Measurements from ENCODE around the gene PAK6.

Gene PAK6

GRCh38 chr15:40310993-40311392 is 72.1 kb downstream of the PAK6 start:
- DNase-seq (ENCODE audit: low spot score) = no peak

GRCh38 chr15:40312370-40313158 is 73.7 kb downstream of the PAK6 start:
- DNase-seq (ENCODE audit: low spot score) = no peak

- DNase-seq (ENCODE audit: low spot score) = no peak
Observed at GRCh38 chr15:40313531-40314398, 74.9 kb downstream of the PAK6 start.

DNA sequence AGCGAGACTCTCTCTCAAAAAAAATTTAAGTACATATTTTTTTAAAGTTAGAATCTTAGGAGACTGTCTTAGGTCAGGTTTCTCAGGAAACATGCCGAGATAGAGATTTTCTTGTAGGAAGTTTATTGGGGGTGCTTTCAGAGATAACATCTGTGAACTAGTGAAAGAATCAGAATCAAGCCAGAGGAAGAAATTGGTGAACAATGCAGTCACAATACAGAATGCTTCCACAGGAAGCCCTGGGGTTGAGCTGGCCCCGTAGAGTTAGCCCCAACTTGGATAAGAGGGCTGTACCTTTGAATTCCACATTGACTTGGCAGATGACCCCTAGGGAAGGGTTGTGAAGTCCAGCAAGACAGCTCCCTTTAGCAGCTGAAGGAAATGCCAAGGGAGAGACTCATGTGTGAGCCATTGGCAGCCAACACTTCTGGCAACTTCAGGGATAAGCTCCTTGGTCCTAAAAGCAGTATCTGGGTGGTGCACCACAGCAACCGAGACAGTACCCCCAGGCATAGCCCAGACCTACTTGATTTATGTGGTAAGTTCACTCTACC is 75.9 kb downstream of the PAK6 start:
- peak; percentile 83 for DNase-seq (ENCODE audit: low spot score)

DNA sequence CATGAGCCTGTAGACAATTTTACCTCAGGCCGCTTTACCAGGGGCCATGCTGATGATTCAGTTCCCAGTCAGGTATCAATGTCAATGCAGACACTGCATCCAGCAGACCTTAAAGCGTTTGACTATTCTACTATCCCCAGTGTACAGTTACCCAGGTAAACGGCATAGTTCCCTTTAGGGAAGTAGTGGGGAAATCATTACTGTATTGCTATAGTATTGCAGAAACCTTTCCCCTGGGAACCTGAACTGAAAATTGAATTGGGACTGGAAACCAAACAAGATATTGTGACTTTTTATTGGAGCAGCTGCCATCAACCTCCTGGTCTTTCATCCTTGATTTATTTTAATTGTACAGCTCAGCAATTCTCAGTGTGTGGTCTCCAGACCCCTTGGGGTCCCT is 78.1 kb downstream of the PAK6 start:
- DNase-seq (ENCODE audit: low spot score) = no peak

DNA sequence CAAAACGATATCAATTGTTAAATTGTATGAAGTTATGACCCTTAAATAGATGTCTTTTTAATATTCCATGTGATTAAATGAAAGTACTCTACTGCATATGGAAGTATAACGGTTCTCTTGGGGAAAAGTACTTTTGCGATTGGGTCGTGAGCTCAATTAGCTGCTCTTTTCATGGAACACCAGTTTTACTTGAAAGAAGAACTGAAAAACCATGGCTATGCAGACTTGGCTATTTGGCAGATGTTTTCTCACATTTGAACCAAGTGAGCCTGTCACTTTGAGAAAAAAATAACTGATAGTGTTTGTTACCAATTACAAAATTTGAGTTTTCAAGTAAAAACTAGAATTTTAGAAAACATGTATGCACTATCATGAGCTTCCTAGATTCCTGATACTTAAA is 78.7 kb downstream of the PAK6 start:
- DNase-seq (ENCODE audit: low spot score) = no peak

DNA sequence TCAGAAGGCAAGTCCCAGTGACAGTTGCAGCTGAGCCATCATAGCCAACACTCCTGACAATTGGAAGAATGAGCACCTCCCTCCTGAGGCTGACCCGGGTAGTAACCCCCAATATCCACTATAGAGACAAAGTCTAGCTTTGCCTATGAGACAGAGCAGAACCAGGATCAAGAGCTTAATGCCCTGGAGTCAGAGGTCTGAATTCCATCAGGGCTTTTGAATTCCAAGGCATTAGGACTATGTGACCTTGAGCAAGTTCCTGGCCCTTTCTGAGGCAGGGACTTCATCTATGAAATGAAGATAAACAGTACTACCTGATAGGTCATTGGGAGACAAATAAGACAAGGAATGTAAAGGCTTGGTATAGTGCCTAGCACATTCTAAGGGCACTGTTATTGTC is 81.5 kb downstream of the PAK6 start:
- DNase-seq (ENCODE audit: low spot score) = no peak

GRCh38 chr15:40320931-40321371 is 82.1 kb downstream of the PAK6 start:
- DNase-seq (ENCODE audit: low spot score) = no peak

- DNase-seq (ENCODE audit: low spot score) = no peak
Observed at GRCh38 chr15:40322531-40323238, 83.8 kb downstream of the PAK6 start.

DNA sequence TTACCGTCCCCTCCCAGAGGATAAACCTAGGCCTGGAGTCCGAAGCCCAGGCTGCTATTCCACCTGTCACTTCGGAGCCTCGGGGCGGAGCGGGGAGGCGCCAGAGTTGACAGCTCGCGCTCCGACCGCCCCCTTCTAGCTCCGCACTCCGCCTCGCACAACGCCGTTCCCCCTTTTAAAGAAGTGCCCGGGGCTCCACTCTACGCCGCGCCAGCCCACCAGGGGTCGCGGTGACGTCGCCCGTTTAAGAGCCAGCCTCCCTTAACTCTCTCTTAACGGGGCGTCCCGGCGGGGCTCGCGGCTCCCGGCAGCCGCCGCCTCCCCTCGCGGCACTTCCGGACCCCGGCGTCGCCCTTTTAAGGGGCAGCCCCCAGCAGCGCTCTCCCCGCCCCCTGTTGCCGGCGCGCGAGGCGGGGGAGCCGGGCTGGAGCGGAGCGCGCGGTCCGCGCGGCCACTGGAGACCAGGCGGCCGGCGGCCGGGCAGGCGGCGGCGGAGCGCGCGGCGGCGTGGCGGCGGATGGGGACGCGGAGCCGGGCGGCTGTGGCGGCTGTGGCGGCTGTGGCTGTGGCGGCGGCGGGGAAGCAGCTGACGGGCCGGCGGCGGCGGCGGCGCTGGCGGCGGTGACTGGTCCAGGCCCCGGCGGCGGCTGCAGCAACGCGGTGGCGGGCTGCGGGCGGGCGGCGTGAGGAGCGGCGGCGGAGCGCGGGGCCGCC is 84.5 kb downstream of the PAK6 start, which contains the start of gene INAFM2:
Gene INAFM2 (plus strand): TSS at position 454 of the 714 bp plus-strand sequence. CDS start 364 bp downstream, outside the sequence.
- DNase-seq (ENCODE audit: low spot score) = peak; percentile 90

DNA sequence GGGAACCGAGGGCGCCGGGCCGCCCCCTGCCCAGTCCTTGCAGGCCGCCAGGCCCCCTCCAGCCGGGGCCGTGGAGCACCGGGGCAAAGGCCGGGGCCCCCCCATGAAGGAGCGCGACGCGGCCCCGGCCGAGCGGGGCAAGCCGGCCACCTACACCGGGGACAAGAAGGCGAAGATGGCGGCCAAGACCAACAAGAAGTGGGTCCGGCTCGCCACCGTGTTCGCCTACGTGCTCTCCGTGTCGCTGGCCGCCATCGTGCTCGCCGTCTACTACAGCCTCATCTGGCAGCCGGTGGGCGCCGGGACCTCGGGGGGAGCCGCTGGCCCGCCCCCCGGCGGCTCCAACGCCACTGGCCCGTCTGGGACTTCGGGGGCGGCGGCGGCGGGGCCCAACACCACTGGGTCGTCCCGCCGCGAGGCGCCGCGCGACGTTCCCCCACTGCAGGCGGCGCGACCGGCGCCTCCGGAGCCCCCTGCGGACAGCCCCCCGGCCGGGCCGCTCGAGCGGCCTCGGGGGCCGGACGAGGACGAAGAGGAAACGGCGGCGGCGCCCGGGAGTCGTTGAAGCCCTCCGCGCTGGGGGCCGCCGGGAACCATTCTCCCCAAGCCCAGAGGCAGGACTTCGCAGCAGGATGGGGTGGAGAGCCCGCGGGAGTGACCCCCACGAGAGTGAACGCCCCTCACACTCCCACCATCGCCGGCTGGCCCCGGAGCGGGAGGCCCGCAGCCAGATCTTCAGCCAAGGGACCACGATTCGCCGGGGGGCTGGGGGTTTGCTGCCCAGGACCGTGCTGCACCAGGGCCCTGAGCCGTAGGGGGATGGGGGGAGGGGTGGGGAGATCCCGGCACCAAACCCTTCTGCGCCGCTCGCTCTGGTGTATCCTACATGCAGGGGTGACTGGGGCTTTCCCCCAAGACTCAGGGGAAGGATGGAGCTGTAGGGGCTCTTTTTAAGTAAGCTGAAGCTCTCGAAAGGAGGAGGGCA is 85.4 kb downstream of the PAK6 start:
- DNase-seq (ENCODE audit: low spot score) = no peak

DNA sequence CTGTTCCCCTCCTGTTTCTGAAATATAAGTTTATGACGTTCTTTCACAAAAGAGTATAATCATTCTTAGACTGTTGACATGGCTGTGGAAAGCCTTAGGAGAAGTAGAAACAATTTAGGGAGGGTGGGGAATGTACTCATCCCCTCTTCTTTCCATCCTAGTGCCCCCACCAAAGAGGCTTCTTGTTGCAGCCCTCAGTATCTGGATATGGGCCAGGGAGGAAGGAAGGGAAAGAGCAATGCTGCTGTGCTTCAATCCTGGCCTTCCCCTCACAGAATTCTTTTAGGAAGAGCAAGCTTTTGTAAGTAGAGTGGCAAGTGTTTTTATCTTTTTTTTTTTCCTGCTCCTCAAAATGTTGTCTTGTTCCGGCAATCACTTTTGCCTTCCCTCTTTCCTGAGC is 86.3 kb downstream of the PAK6 start:
- DNase-seq (ENCODE audit: low spot score) = no peak

GRCh38 chr15:40325700-40326099 is 86.8 kb downstream of the PAK6 start:
- DNase-seq (ENCODE audit: low spot score) = no peak
